PC-9 (cell line): ENCODE results near the gene IRF1. TPM values are rescaled to one million over a fixed set of nuclear protein-coding genes. Genes with fewer than 3 reads are reported as not detected.
"Not testable (repeated sequence)": the region's sequence is repeated elsewhere in the genome, so short reads cannot be mapped to it uniquely, and the experiment has no call there.

Experiments used
- BruUV-seq: library from RNA; stranded (reverse); fragments of 400-500 nt; replicated peaks from 2 replicates; lab custom pipeline; 2021; lab: Mats Ljungman, UMichigan
- CTCF ChIA-PET: fragments of 300-600 bp; sonication (Branson Sonifier 250); formaldehyde crosslinking; loops from one replicate; lab custom pipeline; 2022; ENCODE audit warnings: antibody characterized with exemption; lab: Charles Lee
- POLR2A ChIA-PET: fragments of 300-600 bp; sonication (Branson Sonifier 250); formaldehyde crosslinking; loops from one replicate; lab custom pipeline; 2022; ENCODE audit warnings: antibody characterized with exemption; ENCODE audit not compliant: unreplicated experiment; lab: Charles Lee
- DNase-seq, 2 experiments: peaks; one replicate each; pipeline versions ENCODE4 v3.0.0 to v3.0.0-alpha.2; 2015 to 2022; ENCODE audit warnings: mixed read lengths in 1 of 2
- H2AFZ ChIP-seq: fragments of 200-600 bp; sonication (generic); 2 replicates; pipeline ENCODE4 v1.8.1; 2017; ENCODE audit warnings: antibody characterized with exemption
- H3F3A ChIP-seq: fragments of 200-600 bp; sonication (generic); 2 replicates; pipeline ENCODE4 v1.8.1; 2017; ENCODE audit warnings: antibody characterized with exemption, mild to moderate bottlenecking, low read depth; ENCODE audit not compliant: insufficient read depth
- H3K27ac ChIP-seq: fragments of 200-600 bp; sonication (generic); 2 replicates; pipeline ENCODE4 v1.6.1; 2016; ENCODE audit warnings: mixed run types
- H3K27me3 ChIP-seq: fragments of 200-600 bp; sonication (generic); 2 replicates; pipeline ENCODE4 v1.6.1; 2016; ENCODE audit warnings: low read depth, mixed run types; ENCODE audit not compliant: insufficient read depth
- H3K36me3 ChIP-seq: fragments of 200-600 bp; sonication (generic); 2 replicates; pipeline ENCODE4 v1.6.1; 2016; ENCODE audit warnings: low read depth, mixed run types
- H3K4me1 ChIP-seq: fragments of 200-600 bp; sonication (generic); replicated peaks from 2 replicates; pipeline ENCODE4 v1.6.1; 2016; ENCODE audit warnings: mixed run types; ENCODE audit not compliant: insufficient read depth
- H3K4me2 ChIP-seq: fragments of 200-600 bp; sonication (generic); 2 replicates; pipeline ENCODE4 v1.6.1; 2017; ENCODE audit warnings: mixed run types
- H3K4me3 ChIP-seq: fragments of 200-600 bp; sonication (generic); 2 replicates; pipeline ENCODE4 v1.6.1; 2016; ENCODE audit warnings: mixed run types
- H3K79me2 ChIP-seq: fragments of 200-600 bp; sonication (generic); 2 replicates; pipeline ENCODE4 v1.6.1; 2017; ENCODE audit warnings: low read depth, mixed run types
- H3K9me2 ChIP-seq: fragments of 200-600 bp; sonication (generic); 2 replicates; pipeline ENCODE4 v1.8.1; 2017; ENCODE audit warnings: mild to moderate bottlenecking; ENCODE audit not compliant: insufficient read depth
- H3K9me3 ChIP-seq: fragments of 200-600 bp; sonication (generic); 2 replicates; pipeline ENCODE4 v1.8.1; 2016; ENCODE audit warnings: low read depth; ENCODE audit not compliant: insufficient read depth
- H4K20me1 ChIP-seq: fragments of 200-600 bp; sonication (generic); 2 replicates; pipeline ENCODE4 v1.8.1; 2017; ENCODE audit not compliant: insufficient read depth
- EZH2 ChIP-seq: fragments of 200-600 bp; sonication (generic); IDR thresholded peaks from 2 replicates; pipeline ENCODE4 v1.8.0; 2017; ENCODE audit warnings: antibody characterized with exemption, low read depth
- intact Hi-C: fragments of 100-400 bp; cut with micrococcal nuclease; formaldehyde crosslinking; loops from one replicate; pipeline ENCODE4 v1.10.0; 2022; ENCODE audit not compliant: unreplicated experiment
- total RNA-seq: library from RNA; stranded (reverse); gene quantifications from 2 replicates; pipeline ENCODE4 v1.2.3, GENCODE V29; 2021
- TF ChIP-seq, protein P1 (sequence below): fragments of 200-600 bp; sonication (generic); conservative IDR thresholded peaks from 2 replicates; pipeline ENCODE4 v1.6.1; 2017; ENCODE audit warnings: mixed run types, antibody characterized with exemption, mild to moderate bottlenecking, moderate library complexity

IRF1 gene
- total RNA-seq, 1 experiment from 2014 or later, result 27.1 TPM

DNA sequence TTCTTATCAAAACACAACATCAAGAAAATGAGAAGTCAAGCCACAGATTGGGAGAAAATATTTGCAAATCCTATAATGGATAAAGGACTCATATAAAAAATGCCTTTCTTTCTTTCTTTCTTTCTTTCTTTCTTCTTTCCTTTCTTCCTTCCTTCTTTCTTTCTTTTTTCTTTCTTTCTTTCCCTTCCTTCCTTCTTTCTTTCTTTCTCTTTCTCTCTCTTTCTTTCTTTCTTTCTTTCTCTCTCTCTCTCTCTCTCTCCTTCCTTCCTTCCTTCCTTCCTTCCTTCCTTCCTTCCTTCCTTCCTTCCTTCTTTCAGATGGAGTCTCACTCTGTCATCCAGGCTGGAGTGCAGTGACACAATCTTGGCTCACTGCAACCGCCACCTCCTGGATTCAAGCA is 31.5 kb upstream of the IRF1 start:
- H3K9me2 ChIP-seq, H2AFZ ChIP-seq, H3K9me3 ChIP-seq, H3F3A ChIP-seq, H3K4me1 ChIP-seq, H3K27ac ChIP-seq, CTCF ChIA-PET, POLR2A ChIA-PET, BruUV-seq, H3K36me3 ChIP-seq, H3K4me2 ChIP-seq, H4K20me1 ChIP-seq, H3K79me2 ChIP-seq, H3K27me3 ChIP-seq, DNase-seq, H3K4me3 ChIP-seq: not testable (repeated sequence)
- intact Hi-C loops, result loop anchor here (10.0 kb wide), 2 partner anchors 183 to 457 kb away; partner anchors contain the start of gene IL3

- DNase-seq, BruUV-seq, H3K27ac ChIP-seq, POLR2A ChIA-PET, CTCF ChIA-PET, H4K20me1 ChIP-seq, H2AFZ ChIP-seq, H3K36me3 ChIP-seq, H3K4me3 ChIP-seq, H3K9me2 ChIP-seq, intact Hi-C loops, H3K27me3 ChIP-seq, H3K79me2 ChIP-seq, H3K4me2 ChIP-seq: not testable (repeated sequence)
- H3K4me1 ChIP-seq, result peaks cover 10% of the 10 kb centered on the region
- H3K9me3 ChIP-seq, result peaks cover 11% of the 10 kb centered on the region
- peaks cover 19% of the 10 kb centered on the region for H3F3A ChIP-seq
These were observed 23.2 kb upstream of the IRF1 start for GRCh38 chr5:132513618-132514336.

GRCh38 chr5:132510076-132510475 is 19.5 kb upstream of the IRF1 start:
- Histone ChIP-seq H3K4me1 (peaks cover 10% of the 10 kb centered on the region), H3K9me2 (no peaks in the 10 kb centered on the region), H3K27ac (no peak overlapping the region), H3K79me2 (no peaks in the 10 kb centered on the region), H2AFZ (no peak overlapping the region), H3F3A (peaks cover 25% of the 10 kb centered on the region), H3K4me3 (no peak overlapping the region), H3K9me3 (peaks cover 11% of the 10 kb centered on the region), H3K36me3 (no peaks in the 10 kb centered on the region), H3K27me3 (no peaks in the 10 kb centered on the region), H3K4me2 (no peak overlapping the region), H4K20me1 (no peaks in the 10 kb centered on the region)
- intact Hi-C loops, result no loop called here
- CTCF ChIA-PET, result no interaction called here
- POLR2A ChIA-PET, result no interaction called here
- peak in 1 of 2 experiments; percentile 56 for DNase-seq
- no TSS peak for BruUV-seq
- no peak for TF ChIP-seq EZH2
- TF ChIP-seq, protein P1, sequence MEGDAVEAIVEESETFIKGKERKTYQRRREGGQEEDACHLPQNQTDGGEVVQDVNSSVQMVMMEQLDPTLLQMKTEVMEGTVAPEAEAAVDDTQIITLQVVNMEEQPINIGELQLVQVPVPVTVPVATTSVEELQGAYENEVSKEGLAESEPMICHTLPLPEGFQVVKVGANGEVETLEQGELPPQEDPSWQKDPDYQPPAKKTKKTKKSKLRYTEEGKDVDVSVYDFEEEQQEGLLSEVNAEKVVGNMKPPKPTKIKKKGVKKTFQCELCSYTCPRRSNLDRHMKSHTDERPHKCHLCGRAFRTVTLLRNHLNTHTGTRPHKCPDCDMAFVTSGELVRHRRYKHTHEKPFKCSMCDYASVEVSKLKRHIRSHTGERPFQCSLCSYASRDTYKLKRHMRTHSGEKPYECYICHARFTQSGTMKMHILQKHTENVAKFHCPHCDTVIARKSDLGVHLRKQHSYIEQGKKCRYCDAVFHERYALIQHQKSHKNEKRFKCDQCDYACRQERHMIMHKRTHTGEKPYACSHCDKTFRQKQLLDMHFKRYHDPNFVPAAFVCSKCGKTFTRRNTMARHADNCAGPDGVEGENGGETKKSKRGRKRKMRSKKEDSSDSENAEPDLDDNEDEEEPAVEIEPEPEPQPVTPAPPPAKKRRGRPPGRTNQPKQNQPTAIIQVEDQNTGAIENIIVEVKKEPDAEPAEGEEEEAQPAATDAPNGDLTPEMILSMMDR, result no peak

DNA sequence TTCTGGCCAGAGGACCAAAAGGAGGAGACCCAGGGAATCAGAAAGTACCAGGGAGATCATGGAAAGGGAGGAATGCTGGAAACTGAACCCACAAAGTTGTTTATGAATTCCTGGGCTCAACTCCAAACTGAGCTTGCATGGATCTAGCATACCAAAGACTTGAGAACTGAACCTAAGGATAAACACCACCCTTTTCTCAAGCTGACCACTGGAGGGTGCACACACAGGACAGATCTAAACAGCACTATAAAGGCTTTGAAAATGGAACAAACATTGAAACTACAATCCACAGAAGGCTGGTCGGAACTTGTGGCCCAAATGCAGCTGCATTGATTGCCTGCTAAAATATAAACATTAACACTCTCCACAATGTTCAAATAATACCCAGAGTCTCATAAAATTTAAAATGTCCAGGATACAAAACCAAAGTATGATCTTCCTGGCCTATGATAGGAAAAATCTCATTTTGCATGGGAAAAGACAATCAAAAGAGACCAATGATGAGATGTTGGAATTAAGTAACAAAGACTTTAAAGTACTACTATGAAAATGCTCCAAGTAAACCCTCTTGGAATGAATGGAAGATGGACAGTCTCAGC is 15.6 kb upstream of the IRF1 start:
- intact Hi-C loops, result no loop called here
- Histone ChIP-seq H3K36me3 (no peaks in the 10 kb centered on the region), H2AFZ (no peak overlapping the region), H3K27me3 (no peaks in the 10 kb centered on the region), H3K9me3 (peaks cover 1% of the 10 kb centered on the region), H3K9me2 (no peaks in the 10 kb centered on the region), H3F3A (peaks cover 25% of the 10 kb centered on the region), H3K4me1 (peaks cover 15% of the 10 kb centered on the region), H3K27ac (no peak overlapping the region), H3K4me2 (no peak overlapping the region), H4K20me1 (no peaks in the 10 kb centered on the region), H3K79me2 (no peaks in the 10 kb centered on the region), H3K4me3 (no peak overlapping the region)
- TF ChIP-seq, protein P1, result peak; percentile 54
- TF ChIP-seq EZH2, result no peak
- ChIA-PET POLR2A (interaction anchor here (0.8 kb wide), 1 partner anchor 27 kb away, joined by 4 read pairs; no protein-coding TSS in a partner anchor), CTCF (interaction anchor here (0.9 kb wide), 1 partner anchor 120 kb away, joined by 3 read pairs; no protein-coding TSS in a partner anchor)
- no TSS peak for BruUV-seq
- DNase-seq, result no peak
